ENCODE data around the gene FRMD5. TPM values are rescaled to one million over a fixed set of nuclear protein-coding genes. Genes with fewer than 3 reads are reported as not detected.

The FRMD5 gene
- total and polyA plus RNA-seq, 2 donors (not counting 1 experiment from before 2014, with no cell fraction given): 1.9 to 4.3 TPM

DNA sequence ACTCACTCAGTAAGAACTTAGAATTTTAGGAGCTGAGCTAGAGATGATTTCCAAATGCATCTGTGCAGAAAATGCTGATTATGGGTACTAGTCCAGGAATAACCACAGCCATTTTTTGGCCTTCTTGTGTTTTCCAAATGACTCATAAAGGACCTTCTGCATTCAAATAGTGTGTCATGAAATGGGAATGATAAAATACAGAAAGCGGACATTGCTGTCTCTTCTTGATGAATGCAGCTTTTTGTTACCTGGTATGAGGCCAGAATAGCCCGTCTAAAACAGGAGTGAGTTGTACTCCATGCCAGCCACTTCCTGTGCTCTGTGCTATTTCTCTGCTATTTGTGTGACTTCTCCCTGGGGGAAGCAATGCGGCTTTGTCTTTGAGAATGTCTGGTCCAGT is 20.5 kb upstream of the FRMD5 start:
- Histone ChIP-seq H3K27ac (ENCODE audit: insufficient read depth, low read length) (no peak overlapping the region), H3K9ac (ENCODE audit: insufficient read depth, low read length) (no peak overlapping the region), H3K4me1 (ENCODE audit: control insufficient read depth, extremely low read depth, insufficient read depth, low read length) (peaks cover 5% of the 10 kb centered on the region), H3K4me2 (ENCODE audit: extremely low read depth, insufficient read depth, low read length) (peak overlapping the region; percentile 78), H2AFZ (ENCODE audit: low read length) (no peak overlapping the region), H3K36me3 (ENCODE audit: control insufficient read depth, insufficient read depth, low read length) (no peaks in the 10 kb centered on the region), H3K9me3 (ENCODE audit: control insufficient read depth, insufficient read depth, low read depth, low read length) (no peaks in the 10 kb centered on the region), H3K4me3 (replicated peaks in 1 of 4; ENCODE audit: control extremely low read depth in 1 of 4, insufficient read depth in 1 of 4, low read depth in 3 of 4, low read length in 4 of 4) (no peak overlapping the region), H4K20me1 (ENCODE audit: control insufficient read depth, extremely low read depth, insufficient read depth, low read length) (no peaks in the 10 kb centered on the region), H3K79me2 (ENCODE audit: control insufficient read depth, insufficient read depth, low read length) (no peaks in the 10 kb centered on the region), H3K27me3 (ENCODE audit: control insufficient read depth, insufficient read depth, low read length) (no peaks in the 10 kb centered on the region)
- DNase-seq (ENCODE audit: low read depth in 2 of 2): peak; percentile 83 to 98
- TF ChIP-seq EZH2 (IDR thresholded peaks at IDR 0.05; ENCODE audit: low read length, missing control alignments) (no peak), CTCF (conservative IDR thresholded peaks at IDR 0.05 in 1 of 2, IDR thresholded peaks at IDR 0.05 in 1 of 2; ENCODE audit: low read depth in 1 of 2, low read length in 2 of 2) (no peak)

DNA sequence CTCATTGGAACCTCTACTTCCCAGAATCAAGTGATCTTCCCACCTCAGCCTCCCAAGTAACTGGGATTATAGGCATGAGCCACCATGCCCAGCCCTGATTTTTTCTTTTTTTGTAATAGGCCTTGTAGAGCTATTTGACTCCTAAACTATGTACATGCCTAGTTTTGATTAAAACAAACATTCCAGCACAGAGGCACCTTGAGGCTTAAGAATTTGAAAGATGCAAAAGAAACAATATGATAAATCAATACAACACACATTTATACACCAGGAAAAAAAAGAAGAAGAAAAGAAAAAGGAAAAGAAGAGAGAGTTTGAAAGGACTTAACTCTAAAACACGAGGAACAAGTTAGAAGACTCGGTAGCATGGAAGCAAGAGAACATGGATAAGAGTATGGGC is 13.9 kb upstream of the FRMD5 start:
- no peak for TF ChIP-seq CTCF (conservative IDR thresholded peaks at IDR 0.05 in 1 of 2, IDR thresholded peaks at IDR 0.05 in 1 of 2; ENCODE audit: low read depth in 1 of 2, low read length in 2 of 2)
- no peak for TF ChIP-seq EZH2 (IDR thresholded peaks at IDR 0.05; ENCODE audit: low read length, missing control alignments)

GRCh38 chr15:44207643-44208042 is 12.6 kb upstream of the FRMD5 start:
- H3K27ac ChIP-seq (ENCODE audit: insufficient read depth, low read length): no peak overlapping the region
- DNase-seq (ENCODE audit: low read depth in 2 of 2): peak; percentile 58 to 92

More for the DNA sequence above, 13.9 kb upstream of the FRMD5 start:
- no peak overlapping the region for H2AFZ ChIP-seq (ENCODE audit: low read length)
- no peak overlapping the region for H3K27ac ChIP-seq (ENCODE audit: insufficient read depth, low read length)
- H4K20me1 ChIP-seq (ENCODE audit: control insufficient read depth, extremely low read depth, insufficient read depth, low read length): no peaks in the 10 kb centered on the region
- H3K4me2 ChIP-seq (ENCODE audit: extremely low read depth, insufficient read depth, low read length): no peak overlapping the region
- no peaks in the 10 kb centered on the region for H3K36me3 ChIP-seq (ENCODE audit: control insufficient read depth, insufficient read depth, low read length)
- H3K27me3 ChIP-seq (ENCODE audit: control insufficient read depth, insufficient read depth, low read length): no peaks in the 10 kb centered on the region
- no peaks in the 10 kb centered on the region for H3K79me2 ChIP-seq (ENCODE audit: control insufficient read depth, insufficient read depth, low read length)
- no peak overlapping the region for H3K4me3 ChIP-seq (replicated peaks in 1 of 4; ENCODE audit: control extremely low read depth in 1 of 4, insufficient read depth in 1 of 4, low read depth in 3 of 4, low read length in 4 of 4)
- no peak for DNase-seq (ENCODE audit: low read depth in 2 of 2)
- no peaks in the 10 kb centered on the region for H3K4me1 ChIP-seq (ENCODE audit: control insufficient read depth, extremely low read depth, insufficient read depth, low read length)
- H3K9ac ChIP-seq (ENCODE audit: insufficient read depth, low read length): no peak overlapping the region
- H3K9me3 ChIP-seq (ENCODE audit: control insufficient read depth, insufficient read depth, low read depth, low read length): no peaks in the 10 kb centered on the region

More at GRCh38 chr15:44207643-44208042, 12.6 kb upstream of the FRMD5 start:
- Histone ChIP-seq H3K27me3 (ENCODE audit: control insufficient read depth, insufficient read depth, low read length) (no peaks in the 10 kb centered on the region), H3K9ac (ENCODE audit: insufficient read depth, low read length) (no peak overlapping the region), H3K4me3 (replicated peaks in 1 of 4; ENCODE audit: control extremely low read depth in 1 of 4, insufficient read depth in 1 of 4, low read depth in 3 of 4, low read length in 4 of 4) (no peak overlapping the region), H3K4me1 (ENCODE audit: control insufficient read depth, extremely low read depth, insufficient read depth, low read length) (no peaks in the 10 kb centered on the region), H3K4me2 (ENCODE audit: extremely low read depth, insufficient read depth, low read length) (no peak overlapping the region), H2AFZ (ENCODE audit: low read length) (no peak overlapping the region), H4K20me1 (ENCODE audit: control insufficient read depth, extremely low read depth, insufficient read depth, low read length) (no peaks in the 10 kb centered on the region), H3K36me3 (ENCODE audit: control insufficient read depth, insufficient read depth, low read length) (no peaks in the 10 kb centered on the region), H3K9me3 (ENCODE audit: control insufficient read depth, insufficient read depth, low read depth, low read length) (no peaks in the 10 kb centered on the region), H3K79me2 (ENCODE audit: control insufficient read depth, insufficient read depth, low read length) (no peaks in the 10 kb centered on the region)
- no peak for TF ChIP-seq CTCF (conservative IDR thresholded peaks at IDR 0.05 in 1 of 2, IDR thresholded peaks at IDR 0.05 in 1 of 2; ENCODE audit: low read depth in 1 of 2, low read length in 2 of 2)
- no peak for TF ChIP-seq EZH2 (IDR thresholded peaks at IDR 0.05; ENCODE audit: low read length, missing control alignments)

Measured in fibroblast of lung (primary cell).